ENCODE measurements around the gene SLK. TPM values are rescaled to one million over a fixed set of nuclear protein-coding genes. Genes with fewer than 3 reads are reported as not detected.

The SLK gene
- total RNA-seq, 2 experiments from 2014 or later: 20.2 to 32.5 TPM

GRCh38 chr10:103991393-103992128 lies 24.6 kb downstream of the SLK start:
- Mint-ChIP-seq H3K4me1 (peaks cover 28% of the 10 kb centered on the region), H3K27ac (no peak overlapping the region), H3K27me3 (no peaks in the 10 kb centered on the region), H3K4me3 (no peak overlapping the region), H3K9me3 (ENCODE audit: low read depth) (no peaks in the 10 kb centered on the region), H3K36me3 (ENCODE audit: low read depth) (peaks cover 17% of the 10 kb centered on the region)
- ATAC-seq (no peak), DNase-seq (no peak)
- ChIA-PET CTCF (interaction anchor here (0.6 to 1.4 kb wide), 3 partner anchors 104 to 110 kb away, joined by 3 read pairs; no protein-coding TSS in a partner anchor), POLR2A (interaction anchor here (0.7 kb wide), 1 partner anchor 12 kb away, joined by 3 read pairs; no protein-coding TSS in a partner anchor)
- intact Hi-C loops (cut with DNase I, micrococcal nuclease): no loop called here

- intact Hi-C loops (cut with DNase I, micrococcal nuclease): no loop called here
- Mint-ChIP-seq H3K36me3 (ENCODE audit: low read depth) (peaks cover 36% of the 10 kb centered on the region), H3K27ac (no peak overlapping the region)
Observed at GRCh38 chr10:103995134-103995533, 28.2 kb downstream of the SLK start.

DNA sequence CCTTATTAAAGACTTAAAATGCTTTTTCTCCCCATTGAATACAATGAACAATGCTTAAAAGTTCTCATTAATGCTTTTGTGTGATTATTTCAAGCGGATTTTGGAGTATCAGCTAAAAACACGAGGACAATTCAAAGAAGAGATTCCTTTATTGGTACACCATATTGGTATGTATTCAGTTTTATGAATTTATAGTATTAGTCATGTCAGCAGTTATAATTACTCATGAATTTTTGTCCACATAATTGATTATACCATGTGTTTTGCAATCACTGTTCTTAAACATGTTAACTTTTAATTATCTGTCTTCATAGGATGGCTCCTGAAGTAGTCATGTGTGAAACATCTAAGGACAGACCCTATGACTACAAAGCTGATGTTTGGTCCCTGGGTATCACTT lies 31.9 kb downstream of the SLK start:
- Mint-ChIP-seq H3K4me3 (no peak overlapping the region), H3K27me3 (no peaks in the 10 kb centered on the region), H3K27ac (no peak overlapping the region), H3K4me1 (peaks cover 16% of the 10 kb centered on the region), H3K36me3 (ENCODE audit: low read depth) (peaks cover 48% of the 10 kb centered on the region), H3K9me3 (ENCODE audit: low read depth) (no peaks in the 10 kb centered on the region)
- intact Hi-C loops (cut with DNase I, micrococcal nuclease): no loop called here
- no peak for DNase-seq
- ChIA-PET CTCF (interaction anchor here (0.9 to 1.8 kb wide), 3 partner anchors 9 to 109 kb away, joined by 3 to 4 read pairs (median 3); no protein-coding TSS in a partner anchor), POLR2A (no interaction called here)
- ATAC-seq: no peak

More at GRCh38 chr10:103995134-103995533, 28.2 kb downstream of the SLK start:
- no peaks in the 10 kb centered on the region for H3K9me3 Mint-ChIP-seq (ENCODE audit: low read depth)
- peaks cover 18% of the 10 kb centered on the region for H3K4me1 Mint-ChIP-seq
- CTCF ChIA-PET: interaction anchor here (0.7 to 1.1 kb wide), 3 partner anchors 8 to 945 kb away, joined by 3 to 4 read pairs (median 3); no protein-coding TSS in a partner anchor
- H3K4me3 Mint-ChIP-seq: no peak overlapping the region
- POLR2A ChIA-PET: no interaction called here
- no peaks in the 10 kb centered on the region for H3K27me3 Mint-ChIP-seq
- no peak for DNase-seq
- no peak for ATAC-seq

GRCh38 chr10:104002911-104003310 lies 36.0 kb downstream of the SLK start:
- intact Hi-C loops (cut with DNase I, micrococcal nuclease): no loop called here
- Mint-ChIP-seq H3K4me3 (no peak overlapping the region), H3K36me3 (ENCODE audit: low read depth) (peaks cover 46% of the 10 kb centered on the region), H3K4me1 (peaks cover 8% of the 10 kb centered on the region), H3K9me3 (ENCODE audit: low read depth) (no peaks in the 10 kb centered on the region), H3K27ac (no peak overlapping the region), H3K27me3 (no peaks in the 10 kb centered on the region)
- ATAC-seq (no peak), DNase-seq (no peak)
- CTCF ChIA-PET: interaction anchor here (0.7 to 1.1 kb wide), 2 partner anchors 8 to 15 kb away, joined by 3 to 4 read pairs; no protein-coding TSS in a partner anchor
- POLR2A ChIA-PET: no interaction called here

- ChIA-PET POLR2A (interaction anchor here (0.6 to 0.7 kb wide), 3 partner anchors 88 to 1092 kb away, joined by 3 to 6 read pairs (median 4); partner anchors contain the start of gene SFR1), CTCF (interaction anchor here (0.8 to 2.5 kb wide), 4 partner anchors 9 to 117 kb away, joined by 3 to 11 read pairs (median 4); no protein-coding TSS in a partner anchor)
- intact Hi-C loops (cut with DNase I, micrococcal nuclease): no loop called here
- no peaks in the 10 kb centered on the region for H3K27me3 Mint-ChIP-seq
- H3K36me3 Mint-ChIP-seq (ENCODE audit: low read depth): peaks cover 40% of the 10 kb centered on the region
- H3K9me3 Mint-ChIP-seq (ENCODE audit: low read depth): no peaks in the 10 kb centered on the region
- peak overlapping the region; percentile 43 for H3K27ac Mint-ChIP-seq
- H3K4me3 Mint-ChIP-seq: no peak overlapping the region
- peaks cover 8% of the 10 kb centered on the region for H3K4me1 Mint-ChIP-seq
- ATAC-seq: peak; percentile 63
- no peak for DNase-seq
Observed at GRCh38 chr10:104005172-104005863, 38.4 kb downstream of the SLK start.

DNA sequence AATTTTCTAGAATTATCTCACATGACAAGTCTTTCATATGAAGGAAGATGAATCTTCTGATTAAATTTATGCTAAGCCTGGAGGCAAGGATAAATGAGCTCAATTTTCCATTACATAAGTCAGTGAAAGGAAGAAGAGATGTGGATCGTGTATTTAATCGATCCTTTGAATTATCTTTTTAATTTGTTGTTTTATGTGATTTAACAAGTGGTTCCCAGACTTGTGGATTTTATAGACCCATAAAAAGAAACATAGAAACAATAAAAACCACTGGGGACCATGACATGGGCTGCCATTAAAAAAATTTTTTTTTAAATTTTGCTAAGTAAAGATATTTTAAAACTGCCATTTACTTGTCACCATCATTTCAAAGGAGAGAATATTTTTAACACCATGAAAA lies 45.0 kb downstream of the SLK start:
- H3K27me3 Mint-ChIP-seq: no peaks in the 10 kb centered on the region
- ATAC-seq (no peak), DNase-seq (no peak)
- CTCF ChIA-PET: interaction anchor here (0.6 to 3.6 kb wide), 6 partner anchors 10 to 397 kb away, joined by 3 to 11 read pairs (median 3); no protein-coding TSS in a partner anchor
- no peak overlapping the region for H3K4me3 Mint-ChIP-seq
- H3K9me3 Mint-ChIP-seq (ENCODE audit: low read depth): no peaks in the 10 kb centered on the region
- peaks cover 20% of the 10 kb centered on the region for H3K36me3 Mint-ChIP-seq (ENCODE audit: low read depth)
- intact Hi-C loops (cut with DNase I, micrococcal nuclease): no loop called here
- no peak overlapping the region for H3K27ac Mint-ChIP-seq
- POLR2A ChIA-PET: no interaction called here
- H3K4me1 Mint-ChIP-seq: peaks cover 2% of the 10 kb centered on the region

DNA sequence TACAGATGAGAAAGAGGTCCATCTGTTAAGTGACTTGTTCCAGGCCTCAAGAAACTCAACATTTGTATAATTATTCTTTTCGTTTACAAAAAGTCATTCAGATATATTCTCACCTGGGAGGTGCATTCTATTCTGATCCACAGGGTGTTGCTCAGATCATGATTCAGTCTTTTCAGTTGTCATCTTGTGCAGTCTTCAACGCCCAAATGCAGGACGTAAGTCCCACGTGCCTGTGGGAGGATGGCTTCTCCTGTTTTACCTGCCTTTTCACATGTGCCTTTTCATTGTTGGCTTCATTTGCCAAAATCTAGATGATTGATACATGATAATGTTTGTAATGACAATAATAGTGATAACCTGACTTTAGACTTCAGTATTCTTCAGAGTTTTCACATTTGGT lies 46.5 kb downstream of the SLK start:
- intact Hi-C loops (cut with DNase I, micrococcal nuclease): no loop called here

DNA sequence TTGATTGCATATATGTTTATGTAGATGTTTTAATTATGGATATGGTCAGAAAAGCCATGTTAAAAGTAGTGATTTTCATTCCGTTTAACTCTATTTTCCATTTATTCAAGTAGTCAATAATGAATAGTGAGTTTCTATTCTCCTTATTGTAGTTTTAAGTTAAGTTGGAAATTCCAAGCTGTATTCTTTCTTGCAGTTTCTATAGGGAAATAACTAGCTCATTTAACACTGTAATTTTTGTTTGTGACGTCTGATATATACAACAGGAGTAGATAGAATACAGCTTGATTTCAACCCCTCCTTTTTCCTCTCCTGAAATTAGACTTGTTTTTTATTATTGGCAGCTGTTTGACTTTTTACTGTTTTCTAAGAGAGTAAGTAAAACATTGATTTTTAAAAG lies 47.2 kb downstream of the SLK start:
- Mint-ChIP-seq H3K27me3 (no peaks in the 10 kb centered on the region), H3K4me3 (no peak overlapping the region), H3K27ac (no peak overlapping the region), H3K9me3 (ENCODE audit: low read depth) (no peaks in the 10 kb centered on the region), H3K36me3 (ENCODE audit: low read depth) (peaks cover 21% of the 10 kb centered on the region), H3K4me1 (peaks cover 7% of the 10 kb centered on the region)
- ATAC-seq: no peak
- CTCF ChIA-PET: interaction anchor here (0.9 to 2.8 kb wide), 6 partner anchors 9 to 129 kb away, joined by 4 to 11 read pairs (median 4); no protein-coding TSS in a partner anchor
- POLR2A ChIA-PET: no interaction called here
- DNase-seq: no peak
- intact Hi-C loops (cut with DNase I, micrococcal nuclease): no loop called here

More for the DNA sequence above, 46.5 kb downstream of the SLK start:
- CTCF ChIA-PET: interaction anchor here (0.9 to 3.6 kb wide), 6 partner anchors 8 to 129 kb away, joined by 3 to 11 read pairs (median 6); no protein-coding TSS in a partner anchor
- H3K36me3 Mint-ChIP-seq (ENCODE audit: low read depth): peaks cover 17% of the 10 kb centered on the region
- no peaks in the 10 kb centered on the region for H3K9me3 Mint-ChIP-seq (ENCODE audit: low read depth)
- H3K27me3 Mint-ChIP-seq: no peaks in the 10 kb centered on the region
- no peak overlapping the region for H3K4me3 Mint-ChIP-seq
- ATAC-seq: no peak
- no peak overlapping the region for H3K27ac Mint-ChIP-seq
- POLR2A ChIA-PET: no interaction called here
- no peak for DNase-seq
- peaks cover 7% of the 10 kb centered on the region for H3K4me1 Mint-ChIP-seq

- intact Hi-C loops (cut with DNase I, micrococcal nuclease): loop anchor here in 1 of 2 experiments (1.0 kb wide), 1 partner anchor 106 kb away; the partner anchor contains the start of gene SFR1
- H3K4me1 Mint-ChIP-seq: peaks cover 21% of the 10 kb centered on the region
- H3K27me3 Mint-ChIP-seq: no peaks in the 10 kb centered on the region
- no peaks in the 10 kb centered on the region for H3K9me3 Mint-ChIP-seq (ENCODE audit: low read depth)
- no peak for DNase-seq
- peaks cover 32% of the 10 kb centered on the region for H3K36me3 Mint-ChIP-seq (ENCODE audit: low read depth)
- no peak for ATAC-seq
- CTCF ChIA-PET: interaction anchor here (1.5 to 1.8 kb wide), 4 partner anchors 10 to 129 kb away, joined by 3 to 8 read pairs (median 4); no protein-coding TSS in a partner anchor
- H3K27ac Mint-ChIP-seq: no peak overlapping the region
- POLR2A ChIA-PET: interaction anchor here (1.1 kb wide), 1 partner anchor 128 kb away, joined by 3 read pairs; no protein-coding TSS in a partner anchor
- no peak overlapping the region for H3K4me3 Mint-ChIP-seq
Observed at GRCh38 chr10:104016661-104017060, 49.7 kb downstream of the SLK start.

DNA sequence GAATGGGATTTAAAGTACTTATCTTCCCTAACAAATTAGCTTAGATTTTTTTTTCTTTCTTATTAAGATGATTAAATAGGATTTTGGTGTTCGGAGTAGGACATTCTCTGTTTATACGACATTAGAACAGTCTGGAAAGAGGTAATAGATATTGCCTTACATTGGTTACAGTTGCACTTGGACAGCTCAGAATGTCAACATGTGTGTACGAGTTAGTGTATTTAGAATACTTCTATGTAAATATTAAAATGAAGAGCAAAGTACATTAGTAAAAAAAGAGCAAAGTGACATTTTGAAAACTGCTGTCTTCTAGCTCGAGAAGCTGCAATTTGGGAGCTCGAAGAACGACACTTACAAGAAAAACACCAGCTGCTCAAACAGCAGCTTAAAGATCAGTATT lies 51.5 kb downstream of the SLK start:
- CTCF ChIA-PET: interaction anchor here (0.5 to 1.8 kb wide), 12 partner anchors 8 to 430 kb away, joined by 3 to 8 read pairs (median 4); no protein-coding TSS in a partner anchor

GRCh38 chr10:104020020-104020419 lies 53.1 kb downstream of the SLK start:
- Mint-ChIP-seq H3K9me3 (ENCODE audit: low read depth) (no peaks in the 10 kb centered on the region), H3K27ac (no peak overlapping the region), H3K27me3 (no peaks in the 10 kb centered on the region), H3K4me3 (no peak overlapping the region), H3K36me3 (ENCODE audit: low read depth) (peaks cover 52% of the 10 kb centered on the region), H3K4me1 (peaks cover 21% of the 10 kb centered on the region)
- ATAC-seq (peak; percentile 37), DNase-seq (no peak)
- intact Hi-C loops (cut with DNase I, micrococcal nuclease): loop anchor here in 1 of 2 experiments (2.0 kb wide), 1 partner anchor 131 kb away; no protein-coding TSS in a partner anchor
- POLR2A ChIA-PET: no interaction called here
- CTCF ChIA-PET: interaction anchor here (0.9 to 1.7 kb wide), 2 partner anchors 130 to 132 kb away, joined by 3 to 5 read pairs; no protein-coding TSS in a partner anchor

More for the DNA sequence above, 51.5 kb downstream of the SLK start:
- DNase-seq (no peak), ATAC-seq (no peak)
- Mint-ChIP-seq H3K4me3 (no peak overlapping the region), H3K9me3 (ENCODE audit: low read depth) (no peaks in the 10 kb centered on the region), H3K4me1 (peaks cover 21% of the 10 kb centered on the region), H3K27ac (no peak overlapping the region), H3K27me3 (no peaks in the 10 kb centered on the region), H3K36me3 (ENCODE audit: low read depth) (peaks cover 41% of the 10 kb centered on the region)
- POLR2A ChIA-PET: no interaction called here
- intact Hi-C loops (cut with DNase I, micrococcal nuclease): no loop called here
